Fibroblast of skin of abdomen (primary cell): Measurements from ENCODE around the gene COMMD7.
"Not testable (repeated sequence)": the region's sequence is repeated elsewhere in the genome, so short reads cannot be mapped to it uniquely, and the experiment has no call there.

Source experiments
- DNase-seq: peaks from one replicate; pipeline ENCODE4 v3.0.0-alpha.2; 2013

Gene COMMD7

DNA sequence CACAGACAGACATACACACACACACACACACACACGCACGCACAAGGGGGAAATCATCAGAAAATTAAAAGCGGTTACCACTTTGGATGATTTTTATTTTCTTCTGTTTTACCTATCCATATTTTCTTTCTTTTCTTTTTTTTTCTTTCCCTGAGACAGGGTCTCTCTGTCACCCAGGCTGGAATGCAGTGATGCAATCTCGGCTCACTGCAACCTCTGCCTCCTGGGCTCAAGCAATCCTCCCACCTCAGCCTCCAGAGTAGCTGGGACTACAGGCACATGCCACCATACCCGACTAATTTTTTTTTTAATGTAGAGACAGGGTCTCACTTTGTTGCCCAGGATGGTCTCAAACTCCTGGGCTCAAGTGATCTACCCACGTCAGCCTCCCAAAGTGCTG is 14.8 kb downstream of the COMMD7 start:
- DNase-seq, result not testable (repeated sequence)

DNA sequence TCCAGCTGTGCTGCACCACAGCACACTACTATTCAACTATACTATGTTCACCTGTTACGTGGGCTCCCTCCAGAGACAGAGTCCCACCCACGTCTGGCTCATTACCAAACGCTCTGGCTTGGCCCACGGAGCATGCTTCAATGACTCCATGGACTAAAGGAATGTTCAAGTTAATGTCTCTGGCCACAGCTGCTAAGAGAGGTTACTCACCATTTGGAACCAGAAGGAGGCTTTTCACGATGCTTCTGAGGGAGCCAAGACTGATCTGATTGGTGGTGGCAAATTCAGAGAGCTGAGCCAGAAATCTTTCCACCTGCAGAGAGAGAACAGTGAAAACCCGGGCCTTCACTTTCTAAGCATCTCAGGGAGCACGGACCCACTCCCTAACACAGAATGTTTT is 15.6 kb downstream of the COMMD7 start:
- peak; percentile 78 for DNase-seq

DNA sequence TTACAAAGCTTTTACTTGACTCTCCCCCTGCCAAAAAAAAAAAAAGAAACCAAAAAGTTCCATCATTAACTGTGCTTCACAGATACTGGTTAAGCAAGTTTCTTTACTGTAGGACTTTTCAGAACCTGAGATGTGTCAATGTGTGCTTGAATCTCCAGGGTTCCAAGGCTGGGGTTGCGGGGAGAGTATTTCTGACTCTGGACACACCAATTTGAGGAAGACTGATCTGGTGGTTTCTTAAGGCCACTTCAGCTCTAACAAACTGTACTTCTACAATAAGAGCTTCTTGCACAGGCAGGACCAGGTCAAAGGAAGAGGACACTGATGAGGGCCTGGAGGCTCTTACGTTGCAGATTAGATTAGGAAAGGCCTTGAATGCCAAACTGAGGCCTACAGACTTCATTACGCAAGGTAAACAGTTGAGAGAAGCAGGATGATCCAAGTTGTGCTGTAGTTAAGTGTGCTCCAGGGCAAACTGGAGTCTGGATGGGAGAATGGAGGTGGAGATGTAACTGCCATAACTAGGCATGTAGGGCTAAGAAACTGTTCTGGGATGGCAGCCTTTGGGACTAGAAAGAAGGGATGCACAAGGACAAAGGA is 24.4 kb downstream of the COMMD7 start:
- no peak for DNase-seq

DNA sequence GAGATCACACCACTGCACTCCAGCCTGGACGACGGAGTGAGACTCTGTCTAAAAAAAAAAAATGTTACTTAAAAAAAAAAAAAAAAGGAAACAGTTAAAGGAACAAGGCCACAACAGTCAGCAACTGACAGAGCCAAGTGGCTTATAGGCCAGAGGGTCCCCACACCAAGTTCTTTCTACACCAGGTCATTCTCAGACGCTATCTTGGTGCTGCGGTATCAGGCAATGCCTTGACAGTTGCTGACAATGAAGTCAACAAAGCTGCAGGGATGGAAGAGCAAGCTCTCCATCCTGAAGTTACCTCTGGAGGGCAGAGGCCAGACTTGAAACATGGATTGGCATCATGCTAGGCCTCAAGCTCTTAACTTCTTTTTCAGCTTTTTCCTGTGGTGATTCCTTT is 31.9 kb downstream of the COMMD7 start:
- DNase-seq, result no peak

DNA sequence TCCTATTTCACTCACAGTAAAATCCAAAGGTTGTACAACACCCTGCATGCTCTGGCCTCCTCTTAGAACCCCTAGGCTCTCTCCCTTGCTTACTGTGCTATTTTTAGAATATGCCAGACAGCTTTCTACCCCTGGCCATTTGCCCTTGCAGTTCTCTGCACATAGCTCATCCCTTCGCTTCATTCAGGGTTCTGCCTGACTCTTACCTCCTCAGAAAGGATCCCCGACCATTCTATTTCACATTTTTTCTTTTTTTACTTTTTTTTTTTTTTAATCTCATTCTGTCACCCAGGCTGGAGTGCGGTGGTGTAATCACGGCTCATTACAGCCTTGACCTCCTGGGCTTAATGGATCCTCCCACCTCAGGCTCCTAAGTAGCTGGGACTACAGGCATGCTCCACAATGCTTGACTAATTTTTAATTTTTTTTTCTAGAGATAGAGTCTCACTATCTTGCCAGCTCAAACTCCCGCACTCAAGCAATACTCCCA is 33.6 kb downstream of the COMMD7 start:
- no peak for DNase-seq

DNA sequence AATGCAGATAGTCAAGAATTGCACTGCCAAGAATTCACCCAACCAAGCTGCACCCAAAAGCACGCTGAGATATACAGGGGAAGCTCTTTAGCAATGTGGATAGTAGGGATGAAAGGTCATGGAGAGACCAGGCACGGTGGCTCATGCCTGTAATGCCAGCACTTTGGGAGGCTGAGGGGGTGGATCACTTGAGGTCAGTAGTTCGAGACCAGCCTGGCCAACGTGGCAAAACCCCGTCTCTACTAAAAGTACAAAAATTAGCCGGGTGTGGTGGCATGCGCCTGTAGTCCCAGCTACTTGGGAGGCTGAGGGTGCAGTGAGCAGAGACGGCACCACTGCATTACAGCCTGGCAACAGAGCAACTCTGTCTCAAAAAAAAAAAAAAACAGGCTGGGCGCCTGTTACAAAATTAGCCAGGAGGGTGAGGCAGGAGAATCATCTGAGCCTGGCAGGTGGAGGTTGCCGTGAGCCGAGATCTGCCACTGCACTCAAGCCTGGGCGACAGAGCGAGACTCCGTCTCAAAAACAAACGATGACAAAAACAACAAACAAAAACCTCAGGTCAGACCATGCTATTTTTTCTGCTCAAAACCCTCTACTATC is 34.1 kb downstream of the COMMD7 start:
- not testable (repeated sequence) for DNase-seq

DNA sequence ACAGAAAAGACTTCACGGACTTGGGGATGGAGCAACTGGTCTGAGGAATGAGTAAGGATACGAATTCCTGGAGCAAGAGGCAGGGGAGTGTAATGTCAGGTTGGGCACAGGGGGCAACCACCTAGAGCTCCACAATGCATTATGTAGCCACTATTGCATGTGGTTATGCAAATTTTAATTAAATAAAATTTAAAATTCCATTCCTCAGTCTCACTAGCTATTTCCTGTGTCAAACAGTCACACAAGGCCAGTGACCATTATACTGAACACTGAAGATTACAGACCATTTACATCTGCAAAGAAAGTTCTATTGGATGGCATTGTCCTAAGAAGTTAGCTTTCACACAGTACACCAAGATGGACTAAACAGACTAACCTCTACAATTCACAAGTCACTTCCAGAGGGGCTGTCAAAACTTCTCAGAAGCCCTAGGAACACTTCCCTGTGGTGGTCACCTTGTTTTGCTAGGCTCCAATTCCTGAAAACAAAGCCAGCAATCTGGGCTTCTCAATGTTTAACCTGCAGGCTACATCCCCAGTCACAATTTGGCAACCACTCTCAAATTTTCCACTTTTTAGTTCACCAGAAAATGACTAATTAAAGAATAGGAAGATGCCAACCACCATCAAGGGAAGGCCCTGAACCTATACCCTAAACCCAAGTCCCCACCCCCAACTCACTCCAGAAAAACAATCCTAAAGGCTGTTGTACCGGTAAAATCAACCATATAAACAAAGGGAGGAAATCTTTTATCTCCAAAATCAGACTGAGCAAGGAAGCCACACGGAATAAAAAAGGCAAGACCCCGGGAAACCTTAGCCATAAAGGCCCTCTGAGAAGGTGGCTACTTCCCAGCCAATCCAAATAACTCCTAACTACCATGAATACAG is 35.3 kb downstream of the COMMD7 start:
- DNase-seq, result peak; percentile 59

DNA sequence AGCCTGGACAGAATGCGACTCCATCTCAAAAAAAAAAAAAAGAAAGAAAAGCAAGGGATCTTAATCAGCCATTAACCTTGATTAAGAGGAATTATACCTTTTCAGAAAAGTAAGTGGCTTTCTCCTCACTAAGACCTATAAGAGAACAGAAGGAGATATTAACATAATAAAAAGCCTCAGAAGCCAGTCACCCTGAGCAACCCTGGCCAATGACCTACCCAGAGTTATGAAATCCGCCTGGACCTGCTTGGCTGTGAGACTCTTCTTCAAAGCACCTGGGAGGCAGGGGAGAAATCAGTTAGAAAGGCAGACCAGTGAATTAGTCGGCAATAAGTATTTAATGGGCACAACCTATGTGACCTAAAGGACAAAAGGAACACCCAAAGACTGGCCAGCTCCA is 36.8 kb downstream of the COMMD7 start:
- DNase-seq, result no peak

DNA sequence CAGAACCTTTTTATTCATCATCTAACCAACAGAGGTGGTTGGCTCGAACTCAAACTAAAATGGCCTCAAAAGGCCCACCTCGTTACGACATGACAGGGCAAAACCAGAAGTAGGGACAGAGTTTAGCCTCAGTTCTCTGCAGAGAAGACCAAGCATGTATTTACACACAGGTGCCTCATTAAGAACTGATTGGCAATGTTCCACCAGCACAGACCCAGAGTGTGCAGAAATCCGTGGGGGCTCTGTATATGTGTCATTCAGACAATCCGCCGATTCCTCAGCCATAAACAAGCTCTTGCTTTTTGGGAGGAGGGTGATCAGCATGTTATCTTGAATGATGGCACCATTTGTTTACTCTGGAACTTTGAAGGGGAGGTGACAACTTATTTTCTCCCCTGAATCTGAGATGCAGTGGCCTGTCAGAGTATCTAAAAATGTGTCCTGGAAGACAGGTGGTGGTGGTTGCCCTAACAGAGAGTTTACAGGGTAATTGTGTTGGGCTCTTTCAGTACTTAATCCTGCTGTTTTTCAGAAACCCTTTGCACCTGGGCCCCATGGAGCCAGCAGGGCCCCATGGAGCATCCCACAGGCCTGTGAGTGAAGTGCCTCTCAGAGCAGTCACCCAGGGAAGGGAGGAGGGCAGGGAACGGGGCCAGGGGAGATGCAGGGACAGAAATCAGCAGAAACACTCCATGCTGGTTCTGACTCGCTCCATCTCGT is 40.4 kb downstream of the COMMD7 start:
- no peak for DNase-seq

DNA sequence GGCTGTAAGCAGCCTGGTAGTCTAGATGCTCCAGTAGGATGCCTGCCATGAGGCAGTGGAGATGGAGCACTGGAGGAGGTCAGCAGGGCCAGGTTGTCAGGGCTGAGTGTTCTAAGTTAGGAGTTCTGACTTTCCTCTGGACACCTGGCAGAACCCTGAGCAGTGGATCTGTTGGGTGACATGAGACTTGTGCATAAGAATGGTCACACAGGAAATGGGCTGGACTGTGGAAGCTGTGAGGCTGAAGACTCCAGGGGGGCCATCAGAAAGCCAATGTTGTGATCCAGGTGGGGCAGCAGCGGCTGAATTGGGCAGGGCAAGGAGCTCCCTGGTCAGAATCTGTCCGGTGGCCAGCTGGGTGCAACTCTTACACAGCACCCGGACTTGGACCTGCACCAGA is 45.7 kb downstream of the COMMD7 start:
- no peak for DNase-seq

DNA sequence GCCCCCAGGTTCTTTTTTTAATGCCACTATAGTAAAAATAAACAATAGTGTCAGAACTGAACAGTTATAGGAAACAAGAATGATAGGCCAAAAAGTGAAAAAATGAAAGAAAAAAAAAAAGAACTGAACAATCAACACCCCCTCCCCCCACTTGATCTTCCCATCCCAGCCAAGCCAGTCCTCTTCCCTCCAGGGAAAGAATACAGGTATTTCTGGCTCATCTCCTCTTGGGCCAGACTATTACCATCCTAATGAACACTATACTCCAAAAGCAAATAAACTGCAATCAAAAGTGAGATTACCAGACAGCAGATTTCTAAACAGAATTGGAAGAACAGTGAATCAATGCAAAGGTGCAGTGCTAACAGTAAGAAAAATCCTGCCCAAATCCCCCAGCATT is 48.2 kb downstream of the COMMD7 start:
- DNase-seq, result no peak

DNA sequence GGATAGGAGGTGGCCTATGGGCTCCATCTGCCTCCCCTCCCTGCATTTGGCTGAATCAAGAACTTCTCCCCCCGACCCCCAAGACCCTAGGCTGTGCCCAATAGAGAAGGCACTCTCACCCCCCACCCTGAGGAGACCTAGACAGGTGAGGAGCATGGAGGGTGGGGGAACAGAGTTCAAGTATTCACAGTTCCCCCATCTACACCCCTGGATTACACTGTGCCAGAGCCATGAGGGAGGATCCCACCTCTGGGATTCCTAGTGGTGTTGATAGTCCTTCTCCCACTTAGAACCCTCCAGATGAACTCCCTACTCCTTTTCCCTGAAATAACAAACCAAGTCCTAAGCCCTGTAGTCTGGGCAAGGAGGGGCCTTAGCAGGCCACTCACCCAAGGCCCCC is 54.3 kb downstream of the COMMD7 start:
- DNase-seq, result not testable (repeated sequence)

DNA sequence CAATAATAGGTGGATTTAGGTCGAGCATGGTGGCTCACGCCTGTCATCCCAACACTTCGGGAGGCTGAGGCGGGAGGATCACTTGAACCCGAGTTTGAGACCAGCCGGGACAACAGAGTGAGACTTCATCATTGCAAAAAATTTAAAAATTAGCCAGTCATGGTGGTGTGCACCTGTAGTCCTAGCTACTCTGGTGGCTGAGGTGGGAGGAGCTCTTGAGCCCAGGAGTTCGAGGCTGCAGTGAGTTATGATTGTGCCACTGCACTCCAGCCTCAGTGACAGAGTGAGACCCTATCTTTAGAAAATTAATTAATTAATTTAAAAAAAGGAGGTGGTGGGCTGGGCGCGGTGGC is 56.1 kb downstream of the COMMD7 start:
- DNase-seq, result no peak

DNA sequence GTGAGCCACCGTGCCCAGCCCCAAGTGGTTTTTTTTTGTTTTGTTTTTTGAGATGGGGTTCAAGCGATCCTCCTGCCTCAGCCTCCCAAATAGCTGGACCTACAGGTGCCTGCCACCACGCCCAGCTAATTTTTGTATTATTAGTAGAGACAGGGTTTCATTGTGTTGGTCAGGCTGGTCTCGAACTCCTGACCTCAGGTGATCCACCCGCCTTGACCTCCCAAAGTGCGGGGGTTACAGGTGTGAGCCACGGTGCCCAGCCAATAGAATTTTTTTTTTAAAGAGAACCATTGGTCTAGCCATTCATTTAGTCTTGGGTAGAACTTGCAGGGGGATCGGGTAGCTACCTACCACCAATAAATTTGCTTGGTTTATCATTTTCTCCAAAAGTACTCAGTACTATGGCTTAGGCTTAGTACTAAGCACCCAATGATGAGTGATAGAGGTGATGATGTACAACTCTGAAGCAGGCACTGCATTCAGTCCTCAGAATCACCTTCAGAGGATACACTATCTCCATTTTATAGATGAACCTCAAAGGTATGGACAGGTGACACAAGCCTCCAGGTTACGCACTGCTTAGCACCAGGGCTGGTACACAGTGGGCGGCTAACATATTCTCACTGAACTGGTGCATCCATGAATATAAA is 56.6 kb downstream of the COMMD7 start:
- DNase-seq, result no peak

DNA sequence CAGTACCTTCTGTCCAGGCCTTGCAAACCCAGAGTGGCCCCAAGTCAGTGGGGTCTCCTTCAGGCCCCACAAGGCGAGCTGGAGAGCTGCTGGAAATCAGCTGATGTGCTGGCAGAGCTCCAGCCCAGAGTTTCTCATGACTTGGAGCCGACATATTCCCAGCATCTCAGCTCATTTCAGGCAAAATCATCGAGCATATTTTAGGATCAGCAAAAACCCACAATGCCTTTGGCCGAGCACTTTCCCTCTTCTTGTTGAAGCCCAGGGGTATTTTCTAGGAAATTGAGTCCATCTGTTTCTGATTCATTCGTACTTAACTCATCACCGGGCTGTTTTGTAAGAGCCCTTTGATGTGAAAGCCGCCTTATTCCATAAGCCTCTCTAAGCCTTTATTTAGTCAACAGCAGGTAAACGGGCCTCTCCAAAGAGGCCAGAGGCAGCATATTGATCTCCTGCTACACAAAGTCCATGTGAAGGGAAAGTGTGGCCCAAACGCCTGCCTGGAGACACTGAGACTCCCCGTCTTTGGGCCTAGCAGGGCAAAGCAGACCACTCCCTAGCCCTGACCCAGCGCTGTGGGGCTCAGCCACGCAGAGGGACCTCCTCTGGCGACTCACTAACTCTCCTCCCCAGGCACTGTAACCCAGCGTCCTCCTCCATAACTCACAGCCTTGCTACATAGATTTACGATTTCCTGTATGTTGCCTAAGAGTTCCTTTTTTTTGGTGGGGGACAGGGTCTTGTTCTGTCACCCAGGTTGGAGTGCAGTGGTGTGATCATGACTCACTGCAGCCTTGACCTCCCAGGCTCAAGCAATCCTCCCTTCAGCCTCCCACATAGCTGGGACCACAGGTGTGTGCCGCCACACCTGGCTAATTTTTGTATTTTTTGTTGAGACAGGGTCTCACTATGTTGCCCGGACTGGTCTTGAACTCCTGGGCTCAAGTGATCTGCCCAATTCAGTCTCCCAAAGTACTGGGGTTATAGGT is 57.4 kb downstream of the COMMD7 start:
- peak; percentile 96 for DNase-seq

DNA sequence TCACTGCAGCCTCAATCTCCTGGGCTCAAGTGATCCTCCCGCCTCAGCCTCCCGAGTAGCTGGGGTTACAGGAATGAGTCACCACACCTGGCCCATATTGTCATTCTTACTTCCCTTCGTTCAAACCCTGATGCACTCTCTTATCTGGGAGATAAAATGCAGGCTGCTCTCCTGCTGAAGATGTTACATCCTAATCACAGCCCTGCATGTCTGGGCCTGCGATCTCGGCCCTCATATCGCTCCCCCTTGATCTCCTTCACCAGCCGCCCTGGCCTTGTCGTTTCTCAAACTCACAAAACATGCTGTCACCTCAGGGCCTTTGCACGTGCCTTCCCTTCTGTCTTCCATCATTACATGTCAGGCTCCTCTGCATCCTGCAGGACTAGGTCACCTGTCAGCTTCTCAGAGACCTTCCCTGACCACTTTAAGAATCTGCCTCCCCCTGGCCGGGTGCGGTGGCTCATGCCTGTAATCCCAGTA is 60.7 kb downstream of the COMMD7 start:
- DNase-seq, result no peak

DNA sequence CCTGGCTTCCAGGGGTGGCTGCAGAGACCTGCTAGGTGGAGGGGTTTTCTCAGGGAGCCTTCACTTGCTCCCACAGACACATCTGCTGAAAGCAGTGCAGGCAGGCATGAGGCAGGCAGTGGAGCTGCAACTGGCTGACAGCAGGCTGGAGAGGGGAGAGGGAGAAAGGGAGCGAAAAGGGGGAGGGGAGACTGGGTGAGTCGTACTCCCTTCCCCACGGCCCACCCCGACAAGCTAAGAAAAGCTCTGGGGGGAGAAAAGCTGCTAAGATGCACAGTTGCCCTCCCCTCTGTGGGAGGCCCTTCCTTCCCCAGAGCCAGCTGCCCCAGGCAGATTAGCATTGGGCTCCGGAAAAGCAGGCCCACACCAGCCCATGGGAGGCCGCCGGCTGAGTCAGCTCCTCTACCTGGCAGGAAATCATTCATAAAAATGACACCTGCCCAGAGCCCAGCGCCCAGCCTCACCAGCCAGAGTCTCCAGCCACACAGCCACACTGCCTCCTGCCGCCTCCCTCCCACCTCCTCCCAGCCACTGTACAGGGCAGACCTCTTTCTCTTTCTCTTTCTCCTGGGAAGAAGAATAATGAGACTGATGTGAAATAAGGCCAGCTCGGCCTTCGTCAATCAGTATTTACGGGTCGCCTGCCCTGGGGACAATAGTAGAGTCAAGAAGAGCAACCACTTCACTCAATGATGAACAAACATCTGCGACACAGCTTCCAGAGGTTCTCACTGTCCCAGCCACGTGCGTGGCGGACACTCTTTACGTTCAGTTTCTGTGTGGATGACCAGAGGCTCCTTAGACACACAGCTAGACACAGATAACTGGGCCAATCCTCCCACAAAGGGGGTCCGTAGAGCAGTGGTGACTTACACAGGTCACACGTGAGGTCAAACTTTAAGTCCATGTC is 61.8 kb downstream of the COMMD7 start:
- DNase-seq, result peak; percentile 56

DNA sequence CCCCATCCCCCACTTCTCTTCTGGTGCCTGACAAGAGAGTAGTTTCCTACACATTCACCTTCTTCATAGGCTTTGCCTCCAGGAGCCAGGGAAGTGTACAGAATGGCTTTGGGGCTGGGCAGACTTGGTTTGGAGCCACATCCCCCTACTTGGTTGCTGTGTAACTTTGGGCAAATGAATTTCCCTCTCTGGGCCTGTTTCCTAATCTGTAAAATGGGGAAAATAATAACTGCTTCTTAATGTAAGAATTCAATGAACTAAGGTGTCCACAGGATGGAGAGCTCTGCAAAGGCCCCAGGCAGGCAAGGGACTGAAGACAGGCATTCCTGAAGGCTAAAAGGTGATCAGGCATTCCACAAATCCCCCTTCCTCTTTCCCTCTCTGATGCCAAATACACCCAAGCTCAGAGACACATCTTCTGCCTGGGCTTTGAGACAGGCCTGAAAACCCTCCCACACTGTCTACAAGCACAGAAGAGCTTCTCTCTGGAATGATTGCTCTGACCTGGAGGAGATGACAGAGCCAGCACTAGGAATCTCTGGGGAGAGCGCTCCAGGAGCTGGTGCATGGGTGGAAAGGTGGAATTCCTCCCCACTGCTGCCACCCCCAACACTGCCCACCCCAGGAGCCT is 62.6 kb downstream of the COMMD7 start:
- peak; percentile 13 for DNase-seq

DNA sequence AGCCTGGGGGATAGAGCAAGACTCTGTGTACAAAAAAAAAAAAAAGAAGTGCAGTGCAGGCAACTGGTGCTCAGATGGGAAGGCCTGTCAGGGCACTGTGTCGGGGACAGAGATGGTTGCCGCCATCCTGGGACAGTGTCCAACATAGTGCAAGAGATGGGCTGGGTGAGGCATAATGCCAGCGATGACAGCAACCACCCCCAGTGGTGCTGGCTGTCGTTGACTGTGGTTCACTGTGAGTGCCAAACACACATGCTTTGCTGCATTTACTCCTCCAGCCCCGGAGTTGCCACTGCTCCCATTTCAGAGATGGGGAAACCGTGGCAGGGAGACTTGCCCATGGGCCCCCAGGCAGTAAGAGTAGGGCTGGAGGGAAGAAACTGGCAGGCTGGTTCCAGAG is 64.3 kb downstream of the COMMD7 start:
- DNase-seq, result peak; percentile 44
